HG03039 (cell line): Measurements from ENCODE around the gene SYNPO2.

Experiments used
- ATAC-seq: cut with Tn5 transposase; IDR thresholded peaks from one replicate; pipeline ENCODE4 v1.9.1; 2021; ENCODE audit warnings: mild to moderate bottlenecking, moderate library complexity; ENCODE audit not compliant: unreplicated experiment

SYNPO2 gene

GRCh38 chr4:119100655-119101054 is 212.0 kb downstream of the SYNPO2 start:
- no peak for ATAC-seq

- no peak for ATAC-seq
These were observed 214.6 kb downstream of the SYNPO2 start for GRCh38 chr4:119103263-119103662.

- no peak for ATAC-seq
These were observed 216.1 kb downstream of the SYNPO2 start for GRCh38 chr4:119104644-119105273.

- no peak for ATAC-seq
These were observed 217.0 kb downstream of the SYNPO2 start for GRCh38 chr4:119105605-119106004.

GRCh38 chr4:119106036-119107000 is 217.7 kb downstream of the SYNPO2 start:
- no peak for ATAC-seq

GRCh38 chr4:119110121-119110520 is 221.5 kb downstream of the SYNPO2 start:
- no peak for ATAC-seq
